Pons (tissue), 1 donor: ENCODE data around the gene CITED2.
A peak's percentile ranks its signal among the peaks of the same experiment; 100 is the strongest.

Experiments
- DNase-seq: peaks from one replicate; pipeline ENCODE4 v3.0.0-alpha.2; 2016; ENCODE audit warnings: low spot score

Gene CITED2

GRCh38 chr6:139381216-139381865 is 6.9 kb upstream of the CITED2 start:
- DNase-seq = no peak

GRCh38 chr6:139380611-139381010 is 6.2 kb upstream of the CITED2 start:
- no peak for DNase-seq

GRCh38 chr6:139380168-139380567 is 5.7 kb upstream of the CITED2 start:
- no peak for DNase-seq

GRCh38 chr6:139378882-139379341 is 4.5 kb upstream of the CITED2 start:
- DNase-seq = no peak

- DNase-seq = no peak
These were observed 3.8 kb upstream of the CITED2 start for GRCh38 chr6:139378226-139378625.

GRCh38 chr6:139376604-139377218 is 2.3 kb upstream of the CITED2 start:
- DNase-seq = no peak

GRCh38 chr6:139376017-139376330 is 1.5 kb upstream of the CITED2 start:
- peak; percentile 64 for DNase-seq

DNA sequence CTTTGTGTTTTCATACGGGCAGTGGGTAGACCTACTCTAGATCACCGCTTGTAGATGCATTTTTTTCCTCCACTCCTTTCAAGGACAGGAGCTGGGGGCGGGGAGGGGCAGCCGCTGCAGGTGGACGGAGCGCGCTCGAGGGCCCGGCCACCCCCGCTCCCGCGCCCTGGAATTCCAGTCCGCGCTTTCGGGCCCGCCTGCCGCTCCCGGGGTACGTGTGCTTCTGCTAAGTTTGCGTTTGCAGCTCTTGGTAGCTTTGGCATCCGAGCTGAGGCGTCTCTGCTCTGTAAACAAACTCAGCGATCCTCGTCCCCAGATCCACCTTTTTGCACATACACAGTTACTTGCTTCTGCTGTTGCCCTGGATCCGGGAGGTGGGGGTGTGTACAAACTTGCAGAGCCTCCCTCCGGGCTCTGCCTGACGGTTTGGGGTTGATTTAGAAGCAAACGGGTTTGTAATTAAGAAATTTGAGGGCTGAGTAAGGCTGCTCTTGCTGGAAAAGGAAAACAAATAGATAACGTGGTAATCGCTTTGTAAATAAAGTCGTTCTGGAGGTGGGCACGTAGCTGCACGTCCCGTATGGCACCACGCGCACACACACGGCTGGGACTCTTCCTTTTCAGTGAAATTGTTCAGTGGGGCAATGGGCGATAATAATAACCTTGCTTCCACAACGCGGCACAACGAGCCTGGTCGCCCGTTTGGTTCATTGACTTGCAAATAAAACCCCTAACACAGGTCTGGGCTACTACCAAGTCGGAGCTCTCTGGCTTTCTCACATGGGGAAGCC is 973 bp upstream of the CITED2 start:
- DNase-seq = peak; percentile 83

DNA sequence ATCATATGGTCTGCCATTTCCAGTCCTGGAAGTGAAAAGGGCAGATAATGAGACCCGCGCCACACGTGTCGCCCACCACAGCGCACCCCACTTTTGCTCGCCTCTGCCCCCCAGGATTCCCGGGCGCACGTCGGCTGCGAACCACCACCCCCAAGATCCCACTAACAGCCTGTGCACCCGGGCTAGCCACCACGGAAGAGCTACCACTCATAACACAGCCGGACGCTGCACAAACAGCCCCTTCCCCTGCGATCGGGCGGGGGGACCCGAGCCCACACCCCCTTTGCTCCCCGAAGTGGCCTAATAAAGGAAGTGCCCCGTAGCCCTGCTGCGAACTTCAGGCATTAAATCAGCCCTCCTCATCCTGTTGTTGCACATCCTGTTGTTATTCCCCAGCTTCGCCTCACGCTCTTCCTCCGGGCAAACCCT is 506 bp downstream of the CITED2 start:
- DNase-seq = peak; percentile 51

GRCh38 chr6:139373154-139373927 is 1.1 kb downstream of the CITED2 start:
- peak; percentile 72 for DNase-seq

GRCh38 chr6:139372326-139373153 is 1.9 kb downstream of the CITED2 start:
- no peak for DNase-seq

GRCh38 chr6:139371421-139372203 is 2.8 kb downstream of the CITED2 start:
- no peak for DNase-seq

- DNase-seq = no peak
These were observed 3.5 kb downstream of the CITED2 start for GRCh38 chr6:139370999-139371345.

DNA sequence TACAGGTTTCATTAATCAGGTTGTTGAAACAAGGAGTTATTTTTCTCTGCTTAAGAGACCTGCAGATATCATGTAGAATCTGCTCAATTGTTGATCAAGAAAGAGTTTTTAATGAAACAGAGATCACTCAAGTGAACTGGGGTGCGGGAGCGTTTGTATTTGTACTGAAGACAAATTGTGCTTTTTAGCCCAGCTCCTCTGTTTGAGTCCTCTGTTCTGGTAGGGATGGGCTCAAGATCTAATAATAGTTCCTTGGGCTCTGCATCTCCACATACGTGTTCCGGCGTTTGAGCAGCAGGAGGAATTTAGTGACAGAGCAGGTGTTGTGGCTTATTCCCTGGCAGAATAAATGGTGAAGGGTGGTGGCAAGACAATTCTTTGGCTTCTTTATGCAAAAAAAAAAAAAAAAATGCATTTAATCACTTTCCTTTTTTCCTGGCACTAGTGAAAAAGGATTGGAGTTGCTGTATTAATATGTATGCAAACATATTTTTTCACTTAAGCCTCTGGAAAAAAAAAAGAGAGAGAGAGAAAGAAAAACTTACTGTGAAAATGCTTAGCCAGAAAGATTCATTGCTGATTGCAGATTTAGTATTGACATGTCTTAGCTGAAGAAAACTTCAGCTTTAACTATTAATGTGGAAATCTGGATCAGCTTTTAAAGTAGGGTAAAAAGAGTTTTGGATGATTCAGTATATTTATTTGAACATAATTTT is 4.0 kb downstream of the CITED2 start:
- DNase-seq = no peak

DNA sequence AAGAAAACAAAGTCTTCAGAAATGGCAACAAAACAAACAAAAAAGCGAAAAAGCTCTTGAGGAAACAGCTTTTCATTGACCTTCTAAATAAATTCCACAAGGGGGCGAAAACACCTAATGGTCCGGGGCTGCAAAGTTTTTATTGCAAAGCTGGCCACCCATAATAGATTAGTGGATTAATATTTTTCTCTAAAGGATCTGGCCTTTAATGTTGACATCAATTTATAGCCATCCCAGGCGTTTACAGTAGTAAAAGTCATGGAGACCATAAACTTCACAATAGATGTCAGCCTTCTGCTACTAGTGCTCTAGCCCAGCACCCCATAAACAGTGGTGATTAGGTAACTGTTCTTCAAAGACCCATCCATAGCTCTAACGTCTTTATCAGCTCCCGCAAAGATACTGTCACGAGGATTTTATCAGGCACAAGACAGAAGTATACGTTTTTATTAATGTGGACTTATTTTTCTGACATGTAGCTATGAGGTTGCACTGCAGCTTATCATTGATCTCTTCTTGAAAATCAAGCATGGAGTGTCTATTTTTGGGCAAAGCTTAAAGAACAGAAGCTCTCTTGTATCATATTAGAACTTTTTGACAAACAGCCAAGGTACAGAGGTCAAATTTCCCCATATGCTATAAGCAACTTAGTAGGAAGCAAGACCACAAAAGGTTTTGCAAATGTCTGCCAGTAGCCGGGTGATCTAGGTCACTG is 4.7 kb downstream of the CITED2 start:
- DNase-seq = peak; percentile 60

- no peak for DNase-seq
These were observed 5.4 kb downstream of the CITED2 start for GRCh38 chr6:139369068-139369467.

GRCh38 chr6:139368661-139369060 is 5.8 kb downstream of the CITED2 start:
- no peak for DNase-seq

GRCh38 chr6:139367810-139368351 is 6.6 kb downstream of the CITED2 start:
- no peak for DNase-seq

DNA sequence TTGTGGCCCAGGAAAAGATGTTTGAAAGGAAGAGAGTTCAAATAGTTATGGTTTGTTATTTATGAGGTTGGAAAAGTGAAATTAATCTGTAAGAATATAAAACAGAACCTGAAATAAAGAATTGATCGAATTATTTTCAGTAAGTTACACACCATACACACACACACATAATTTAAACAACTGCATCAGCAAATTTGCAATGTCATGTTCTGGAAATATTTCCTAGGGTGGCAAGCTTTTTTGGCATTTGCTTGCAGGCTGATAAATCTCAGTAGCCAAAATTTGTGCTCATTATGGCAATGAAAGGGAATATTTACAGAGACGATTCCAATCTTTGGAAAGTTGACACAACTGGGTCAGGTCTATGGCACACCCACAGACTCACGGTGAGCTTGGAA is 9.5 kb downstream of the CITED2 start:
- no peak for DNase-seq
